NCI-H2107 treated with DMSO at 0.1 percent for 48 hours (cell line): ENCODE results near the gene TANC1.
A peak's percentile ranks its signal among the peaks of the same experiment; 100 is the strongest.

Source experiments
- DNase-seq: peaks from one replicate; lab custom pipeline; 2025; ENCODE audit not compliant: unreplicated experiment; lab: John Stamatoyannopoulos, UW

Gene TANC1

GRCh38 chr2:158968396-158969161, at the start of gene TANC1:
TANC1 (plus strand) TSS chr2:158968640; CDS start chr2:159065911, 97,271 bp downstream.
- peak; percentile 27 for DNase-seq

GRCh38 chr2:158921599-158922408, 46.6 kb upstream of the TANC1 start:
- no peak for DNase-seq

- DNase-seq: no peak
Observed at GRCh38 chr2:158922601-158923000, 45.8 kb upstream of the TANC1 start.

DNA sequence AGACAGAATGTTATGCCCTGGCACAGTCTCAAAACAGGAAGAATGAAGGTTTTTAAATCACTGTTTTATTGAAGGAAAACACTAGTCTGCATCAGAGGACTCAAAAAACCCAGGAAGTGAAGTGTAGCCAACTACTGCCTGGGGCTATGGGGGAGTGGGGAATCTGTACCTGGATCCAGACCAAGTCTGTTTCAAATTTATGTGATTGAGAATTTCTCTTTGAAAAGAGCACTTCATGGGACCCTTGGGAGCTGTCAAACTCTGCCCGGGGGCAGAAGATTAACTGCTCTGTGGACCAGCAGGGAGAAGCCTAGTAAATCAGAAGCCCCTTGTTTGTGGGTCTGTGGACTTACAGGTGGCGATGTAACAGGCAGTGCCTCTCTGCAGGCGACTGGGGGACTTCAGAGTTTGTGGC, 45.3 kb upstream of the TANC1 start:
- no peak for DNase-seq

DNA sequence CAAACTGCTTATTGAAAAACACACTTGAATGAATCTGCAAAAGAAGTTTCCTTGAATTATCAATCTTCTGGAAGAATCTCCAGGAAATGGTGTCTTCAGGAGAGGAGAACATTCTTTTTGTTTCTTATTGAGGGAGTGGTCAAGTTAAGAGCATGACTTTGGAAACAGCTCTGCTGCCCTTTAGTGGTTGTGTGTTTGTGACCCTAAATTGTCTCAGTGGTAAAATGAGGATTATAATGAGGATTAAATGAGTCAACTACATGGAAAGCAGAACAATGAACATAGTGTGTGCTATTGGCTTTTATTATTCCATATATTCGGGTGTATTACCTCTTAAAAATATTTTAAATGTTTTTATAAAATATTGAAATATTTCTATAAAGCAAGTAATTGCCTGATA, 44.8 kb upstream of the TANC1 start:
- DNase-seq: no peak

DNA sequence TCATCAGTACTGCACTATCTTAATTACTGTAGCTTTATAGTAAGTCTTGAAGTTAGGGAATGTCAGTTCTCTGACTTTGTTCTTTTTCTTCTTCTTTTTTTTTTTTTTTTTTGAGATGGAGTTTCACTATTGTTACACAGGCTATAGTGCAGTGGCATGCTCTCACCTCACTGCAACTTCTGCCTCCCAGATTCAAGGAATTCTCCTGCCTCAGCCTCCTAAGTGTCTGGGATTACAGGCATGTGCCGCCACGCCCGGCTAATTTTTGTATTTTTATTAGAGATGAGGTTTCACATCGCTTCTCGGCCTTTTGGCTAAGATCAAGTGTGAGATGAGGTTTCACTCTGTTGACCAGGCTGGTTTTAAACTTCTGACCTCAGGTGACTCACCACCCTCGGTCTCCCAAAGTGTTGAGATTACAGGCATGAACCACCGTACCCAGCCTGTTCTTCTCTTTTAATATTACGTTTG, 41.9 kb upstream of the TANC1 start:
- no peak for DNase-seq

DNA sequence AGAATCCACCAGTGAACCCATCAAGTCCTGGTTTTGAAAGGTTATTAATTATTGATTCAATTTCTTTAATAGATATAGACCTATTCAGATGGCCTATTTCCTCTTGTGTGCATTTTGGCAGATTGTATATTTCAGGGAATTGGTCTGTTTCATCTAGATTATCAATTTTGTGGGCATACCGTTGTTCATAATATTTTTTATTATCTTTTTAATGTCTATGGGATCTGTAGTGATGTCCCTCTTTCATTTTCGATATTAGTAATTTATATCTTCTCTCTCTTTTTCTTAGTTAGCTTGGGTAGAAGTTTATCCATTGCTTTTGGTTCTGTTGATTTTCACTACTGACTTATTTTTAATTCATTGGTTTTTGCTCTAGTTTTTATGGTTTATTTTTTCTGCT, 39.9 kb upstream of the TANC1 start:
- no peak for DNase-seq

DNA sequence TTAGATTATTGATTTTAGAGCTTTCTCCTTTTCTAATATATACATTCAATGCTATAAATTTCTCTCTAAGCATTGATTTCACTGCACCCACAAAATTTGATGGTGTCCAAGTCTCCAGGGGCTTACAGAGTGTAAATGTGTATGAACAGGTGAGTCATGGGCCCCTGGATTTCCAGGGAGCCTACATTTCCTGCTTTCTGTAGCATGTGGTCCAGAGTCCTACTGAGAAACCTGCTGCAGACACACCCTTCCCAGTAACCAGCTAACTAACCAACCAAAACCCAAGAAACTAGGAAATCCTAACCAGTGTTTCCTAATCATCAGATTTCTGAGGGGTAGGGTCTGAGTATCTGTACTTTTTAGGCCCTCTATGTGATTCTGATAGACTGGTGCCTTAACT, 39.5 kb upstream of the TANC1 start:
- DNase-seq: no peak

GRCh38 chr2:158931572-158931971, 36.9 kb upstream of the TANC1 start:
- no peak for DNase-seq

- no peak for DNase-seq
Observed at GRCh38 chr2:158932131-158932645, 36.3 kb upstream of the TANC1 start.

DNA sequence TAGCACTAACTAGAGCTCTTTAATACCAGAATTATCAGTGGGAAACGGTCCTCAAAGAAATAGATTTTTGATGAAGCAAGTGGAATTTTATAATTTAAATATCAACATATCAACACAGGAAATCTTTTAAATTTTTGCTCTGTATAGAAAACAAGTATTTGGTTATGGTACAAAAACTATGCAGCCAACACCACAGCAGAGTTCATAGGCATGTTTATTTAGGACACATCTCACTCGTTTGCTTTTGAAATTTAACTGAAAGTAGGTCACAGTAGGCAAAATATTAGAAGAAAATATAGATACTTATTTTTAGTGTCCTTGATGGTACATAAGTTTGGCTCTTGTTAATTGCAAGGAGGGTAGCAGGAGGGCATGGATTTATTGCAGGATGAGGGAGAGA, 34.3 kb upstream of the TANC1 start:
- DNase-seq: no peak

DNA sequence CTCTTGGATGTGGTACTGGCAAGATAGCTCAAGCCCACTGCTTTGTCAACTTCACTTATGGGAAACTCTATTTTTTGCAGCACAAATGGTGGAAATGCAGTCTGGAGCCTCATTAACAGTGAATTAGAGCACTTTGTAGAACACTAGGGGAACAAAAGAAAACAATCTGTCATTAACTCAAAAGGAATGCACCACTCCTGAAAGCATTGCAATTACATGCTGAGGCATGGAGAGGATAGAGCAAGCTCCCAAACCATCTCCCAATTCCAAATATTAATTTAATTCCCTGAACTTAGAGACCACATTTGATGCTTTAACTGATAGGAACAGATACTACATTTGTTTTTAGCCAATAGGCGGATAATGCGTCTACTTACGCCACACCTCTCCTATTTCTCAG, 32.8 kb upstream of the TANC1 start:
- no peak for DNase-seq

DNA sequence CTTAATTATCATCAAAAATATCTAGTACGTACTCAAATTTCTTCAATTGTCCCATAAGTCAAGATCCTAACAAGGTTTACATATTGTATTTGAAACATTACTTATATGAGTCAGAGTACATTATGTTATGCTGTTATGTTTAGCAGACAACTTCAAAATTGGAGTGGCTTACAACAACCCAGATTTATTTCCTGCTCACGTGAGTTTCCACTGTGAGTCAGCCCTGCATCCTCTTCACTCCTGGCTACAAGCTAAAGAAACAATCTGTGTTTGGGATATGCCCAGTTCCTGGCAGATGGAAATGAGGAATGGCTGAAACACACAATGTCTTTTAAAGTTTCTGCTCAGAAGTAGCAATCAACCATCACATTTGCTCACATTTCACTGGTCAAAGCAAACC, 31.5 kb upstream of the TANC1 start:
- no peak for DNase-seq

GRCh38 chr2:158940356-158940755, 28.1 kb upstream of the TANC1 start:
- no peak for DNase-seq

- no peak for DNase-seq
Observed at GRCh38 chr2:158943973-158944372, 24.5 kb upstream of the TANC1 start.

DNA sequence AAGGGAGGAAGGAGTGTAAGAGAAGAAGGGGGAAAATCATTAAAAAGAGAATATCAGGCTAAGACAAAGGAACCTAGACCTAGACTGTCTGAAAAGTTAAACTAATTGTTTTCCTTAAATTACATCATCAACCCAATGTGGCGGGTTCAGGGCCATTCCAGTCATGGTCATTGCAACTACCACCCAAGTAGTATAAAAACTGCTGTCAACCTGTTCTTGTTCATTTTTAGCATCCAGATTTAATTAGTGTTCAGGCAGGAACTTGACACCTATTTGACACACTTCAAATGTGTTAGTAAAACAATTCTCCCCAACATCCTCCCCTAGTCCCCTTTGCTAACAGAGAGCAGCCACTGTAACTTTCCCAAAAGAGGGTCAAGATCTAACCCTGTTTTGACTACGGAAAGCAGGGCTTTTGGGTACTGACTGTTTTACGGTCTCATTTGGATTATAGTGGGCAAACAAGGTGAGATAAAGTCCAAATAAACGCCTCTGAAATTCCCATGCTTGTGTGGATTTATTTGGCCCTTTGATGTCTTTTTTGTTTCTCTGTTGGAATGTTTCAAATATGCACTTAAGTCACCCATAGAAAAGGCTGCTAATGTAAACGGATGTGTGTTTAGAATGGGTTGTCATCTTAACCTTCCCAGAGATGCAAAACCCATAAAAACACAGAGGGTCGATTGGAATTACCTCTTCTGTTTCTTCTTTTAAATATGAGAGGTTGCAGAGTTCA, 19.3 kb upstream of the TANC1 start:
- no peak for DNase-seq

GRCh38 chr2:158953454-158953853, 15.0 kb upstream of the TANC1 start:
- DNase-seq: no peak

DNA sequence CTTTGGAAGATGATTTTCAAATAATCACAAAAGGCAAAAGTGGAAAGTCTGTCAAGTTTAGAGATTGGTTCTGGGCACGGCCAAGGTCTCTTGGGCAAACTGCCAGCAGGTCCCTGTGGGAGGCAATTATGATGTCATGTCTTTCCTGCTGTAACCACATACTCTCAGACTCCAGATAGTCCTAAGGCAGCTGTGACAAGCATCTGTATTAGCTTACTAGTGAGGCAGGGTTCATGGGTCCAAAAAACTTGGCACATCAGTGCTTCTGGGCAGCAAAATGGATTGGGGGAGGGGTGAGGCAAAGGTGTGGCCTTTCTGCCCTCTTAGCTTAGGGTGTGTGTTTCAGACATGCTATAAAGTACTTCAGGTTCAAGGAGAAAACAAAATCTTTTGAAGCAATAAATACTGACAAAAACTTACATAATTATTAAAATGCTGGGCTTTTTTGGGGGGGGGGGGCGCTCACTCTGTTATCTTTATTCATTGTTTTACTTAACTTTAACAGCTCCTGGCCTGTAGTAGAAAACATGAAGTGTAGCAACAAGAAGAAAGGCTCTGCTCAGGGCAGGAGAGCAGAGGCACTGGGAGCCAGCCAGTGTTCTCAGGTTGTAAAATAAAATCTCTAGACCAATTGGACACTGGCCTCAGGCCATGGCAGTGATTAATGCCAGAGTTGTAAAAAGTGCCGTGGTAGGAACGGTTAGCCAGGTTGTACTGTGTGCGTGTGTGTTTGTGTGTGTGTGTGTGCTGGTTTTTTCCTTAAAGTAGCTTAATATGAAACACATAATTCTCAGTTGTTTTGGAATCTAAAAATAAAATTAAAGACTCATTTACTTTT, 14.3 kb upstream of the TANC1 start:
- DNase-seq: peak; percentile 44

DNA sequence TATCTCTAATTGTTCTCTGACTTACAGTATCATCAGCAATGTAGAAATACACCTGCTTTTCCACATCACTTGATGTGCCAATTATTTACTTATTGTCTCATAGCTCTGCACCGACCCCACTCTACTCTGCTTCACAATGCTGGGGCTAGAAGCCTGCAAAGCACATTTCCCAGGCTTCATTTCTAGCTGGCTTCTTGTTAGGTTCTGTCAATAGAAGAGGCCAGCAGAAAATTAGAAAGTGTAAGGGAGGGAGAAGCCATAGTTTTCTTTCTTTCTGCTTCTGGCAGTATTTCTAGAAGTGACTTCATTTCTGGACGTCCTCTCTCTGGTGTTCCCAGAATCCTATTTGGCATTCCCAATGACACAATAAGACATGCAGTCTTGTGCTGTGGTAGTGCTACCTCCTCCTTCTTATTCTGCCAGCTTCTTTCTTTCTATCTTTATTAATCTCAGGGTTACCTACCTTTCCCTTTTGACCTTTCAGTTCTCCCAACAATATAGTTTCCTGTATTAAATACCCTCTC, 12.5 kb upstream of the TANC1 start:
- no peak for DNase-seq

DNA sequence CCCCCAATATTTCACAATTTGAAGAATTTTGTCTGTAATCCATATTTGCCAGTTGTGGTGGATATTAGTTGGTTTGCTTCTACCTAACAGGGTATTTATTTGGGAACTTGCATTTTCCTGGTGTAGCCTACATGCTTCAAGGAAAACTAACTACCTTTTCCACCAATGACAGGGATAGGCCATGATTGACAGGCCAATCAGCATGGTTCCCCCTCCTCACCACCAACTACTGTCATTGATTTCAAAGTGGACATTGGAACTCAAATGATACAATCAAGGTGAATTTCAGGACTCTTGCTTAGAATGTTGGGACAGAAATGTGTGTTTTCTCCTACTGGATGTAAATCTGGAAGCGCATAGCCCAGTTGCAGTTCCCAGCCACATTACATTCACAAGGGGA, 10.1 kb upstream of the TANC1 start:
- DNase-seq: no peak
